Thoracic aorta (tissue), 2 donors: ENCODE data around the gene TMEM52B. TPM values are rescaled to one million over a fixed set of nuclear protein-coding genes. Genes with fewer than 3 reads are reported as not detected.
"Not testable (repeated sequence)": the region's sequence is repeated elsewhere in the genome, so short reads cannot be mapped to it uniquely, and the experiment has no call there.

Experiments
- ATAC-seq: fragments of 150-250 bp; one replicate; pipeline ENCODE4 v1.8.0; 2017; ENCODE audit warnings: low read depth; ENCODE audit not compliant: insufficient number of reproducible peaks, low FRiP score
- DNase-seq: peaks from one replicate; pipeline ENCODE4 v3.0.0-alpha.2; 2020; ENCODE audit warnings: low spot score
- H3K27ac ChIP-seq, 2 donors: fragments of 200-600 bp; sonication (generic); 1 replicate in 1 of 2; 2 replicates in 1 of 2; pipeline ENCODE4 v1.5.1; 2016; ENCODE audit warnings: mild to moderate bottlenecking in 2 of 2, moderate library complexity in 2 of 2
- H3K27me3 ChIP-seq: fragments of 200-600 bp; sonication (generic); replicated peaks from 2 replicates; pipeline ENCODE4 v1.6.0; 2016; ENCODE audit warnings: mild to moderate bottlenecking; ENCODE audit not compliant: insufficient read depth
- H3K36me3 ChIP-seq: fragments of 200-600 bp; sonication (generic); one replicate; pipeline ENCODE4 v1.5.1; 2016
- H3K4me1 ChIP-seq, 2 donors: fragments of 200-600 bp; sonication (generic); 1 replicate in 1 of 2; 2 replicates in 1 of 2; pipeline versions ENCODE4 v1.5.1 to v1.6.0; 2016; ENCODE audit warnings: low read depth in 2 of 2, mild to moderate bottlenecking in 1 of 2; ENCODE audit not compliant: control insufficient read depth in 1 of 2
- H3K4me3 ChIP-seq: fragments of 200-600 bp; sonication (generic); 2 replicates; pipeline ENCODE4 v1.5.1; 2016; ENCODE audit warnings: mild to moderate bottlenecking
- H3K9me3 ChIP-seq: fragments of 200-600 bp; sonication (generic); 2 replicates; pipeline ENCODE4 v1.5.1; 2016
- total RNA-seq, 2 donors: library from RNA; depleted of rRNA; stranded (reverse); fragments of >200 nt; gene quantifications; one replicate each; pipeline versions ENCODE4 v1.1.0 to v1.2.3, GENCODE V29; 2016
- TF ChIP-seq, protein P1 (sequence below): fragments of 200-600 bp; sonication (generic); IDR thresholded peaks from one replicate; pipeline ENCODE4 v1.5.1; 2019; ENCODE audit warnings: antibody characterized with exemption

The TMEM52B gene
- total RNA-seq, 2 donors from 2014 or later: 2.8 TPM; not detected in 1

DNA sequence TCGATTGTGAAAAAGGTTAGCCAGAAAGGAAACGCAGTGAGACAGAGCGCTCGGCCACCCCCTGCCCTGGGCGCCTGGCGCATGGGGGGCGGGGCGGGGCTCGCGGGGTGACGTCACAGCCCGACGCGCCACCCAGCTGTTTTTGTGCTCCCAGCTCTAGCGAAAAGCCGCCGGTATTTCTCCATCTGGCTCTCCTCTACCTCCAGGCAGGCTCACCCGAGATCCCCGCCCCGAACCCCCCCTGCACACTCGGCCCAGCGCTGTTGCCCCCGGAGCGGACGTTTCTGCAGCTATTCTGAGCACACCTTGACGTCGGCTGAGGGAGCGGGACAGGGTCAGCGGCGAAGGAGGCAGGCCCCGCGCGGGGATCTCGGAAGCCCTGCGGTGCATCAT, 33.9 kb downstream of the TMEM52B start, which contains the start of gene GABARAPL1:
Gene GABARAPL1, plus strand, starts transcription at position 139 of the 393 bp plus-strand sequence. Its CDS starts 253 bp downstream, at position 392.
- peak; percentile 85 for ATAC-seq
- DNase-seq: peak; percentile 51
- TF ChIP-seq, protein P1, sequence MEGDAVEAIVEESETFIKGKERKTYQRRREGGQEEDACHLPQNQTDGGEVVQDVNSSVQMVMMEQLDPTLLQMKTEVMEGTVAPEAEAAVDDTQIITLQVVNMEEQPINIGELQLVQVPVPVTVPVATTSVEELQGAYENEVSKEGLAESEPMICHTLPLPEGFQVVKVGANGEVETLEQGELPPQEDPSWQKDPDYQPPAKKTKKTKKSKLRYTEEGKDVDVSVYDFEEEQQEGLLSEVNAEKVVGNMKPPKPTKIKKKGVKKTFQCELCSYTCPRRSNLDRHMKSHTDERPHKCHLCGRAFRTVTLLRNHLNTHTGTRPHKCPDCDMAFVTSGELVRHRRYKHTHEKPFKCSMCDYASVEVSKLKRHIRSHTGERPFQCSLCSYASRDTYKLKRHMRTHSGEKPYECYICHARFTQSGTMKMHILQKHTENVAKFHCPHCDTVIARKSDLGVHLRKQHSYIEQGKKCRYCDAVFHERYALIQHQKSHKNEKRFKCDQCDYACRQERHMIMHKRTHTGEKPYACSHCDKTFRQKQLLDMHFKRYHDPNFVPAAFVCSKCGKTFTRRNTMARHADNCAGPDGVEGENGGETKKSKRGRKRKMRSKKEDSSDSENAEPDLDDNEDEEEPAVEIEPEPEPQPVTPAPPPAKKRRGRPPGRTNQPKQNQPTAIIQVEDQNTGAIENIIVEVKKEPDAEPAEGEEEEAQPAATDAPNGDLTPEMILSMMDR: no peak
- Histone ChIP-seq H3K27ac (peak within 1 kb of the TSS; percentile 99 to 100), H3K36me3 (no peaks in the 10 kb centered on the region), H3K4me1 (peaks cover 17 to 19% of the 10 kb centered on the region in 2 donors), H3K9me3 (no peaks in the 10 kb centered on the region), H3K4me3 (peak within 1 kb of the TSS; percentile 98), H3K27me3 (no peaks in the 10 kb centered on the region)

DNA sequence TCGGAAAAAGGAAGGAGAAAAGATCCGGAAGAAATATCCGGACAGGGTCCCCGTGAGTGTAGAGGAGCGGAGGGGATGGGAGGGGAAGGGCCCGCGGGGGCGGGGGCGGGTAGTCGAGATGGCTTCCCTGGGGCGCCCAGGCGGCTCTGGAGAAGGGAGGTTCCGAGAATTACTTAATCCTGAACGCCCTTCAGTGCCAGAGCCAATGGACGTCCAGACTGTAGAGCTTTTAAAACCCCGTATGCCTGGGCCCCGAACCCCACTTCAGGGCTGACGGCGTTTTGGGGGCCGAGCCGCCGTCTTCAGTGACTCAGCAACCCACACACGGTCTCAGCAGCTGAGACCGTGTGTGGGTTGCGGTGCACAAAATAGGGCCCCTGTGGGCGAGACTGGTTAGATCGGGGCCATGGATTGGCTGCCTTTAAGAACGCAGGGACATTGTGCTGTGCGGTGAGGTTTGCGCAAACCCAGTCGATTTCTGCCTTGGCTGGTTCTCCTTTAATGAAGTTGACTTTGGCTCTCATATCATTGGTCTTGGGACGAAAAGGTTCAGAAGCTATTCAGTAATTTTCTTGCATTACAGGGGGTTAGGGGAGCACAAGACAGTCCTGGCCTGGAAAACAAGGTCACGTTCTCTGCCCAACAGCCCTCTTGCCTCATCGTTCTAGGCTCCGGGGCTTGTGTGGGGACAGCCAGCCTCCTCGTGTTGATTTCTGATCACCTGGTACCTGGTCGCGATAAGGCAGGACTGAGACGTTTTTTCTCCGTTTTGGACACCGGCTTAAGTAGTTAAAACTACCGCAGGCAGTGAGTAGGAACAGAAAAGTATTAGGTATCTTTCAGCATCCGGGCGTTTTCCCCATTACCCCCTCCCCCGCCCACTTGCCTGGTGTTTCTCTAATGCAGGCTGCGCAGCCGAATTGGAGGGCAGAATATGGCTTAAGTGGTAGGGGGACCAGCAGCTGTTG, 34.6 kb downstream of the TMEM52B start:
- DNase-seq: peak; percentile 49
- H3K27ac ChIP-seq: peak overlapping the region; percentile 99 to 100
- peak overlapping the region; percentile 98 for H3K4me3 ChIP-seq
- no peaks in the 10 kb centered on the region for H3K27me3 ChIP-seq
- H3K36me3 ChIP-seq: peaks cover 6% of the 10 kb centered on the region
- TF ChIP-seq, protein P1: no peak
- peak; percentile 30 for ATAC-seq
- no peaks in the 10 kb centered on the region for H3K9me3 ChIP-seq
- H3K4me1 ChIP-seq: peaks cover 17 to 19% of the 10 kb centered on the region in 2 donors

DNA sequence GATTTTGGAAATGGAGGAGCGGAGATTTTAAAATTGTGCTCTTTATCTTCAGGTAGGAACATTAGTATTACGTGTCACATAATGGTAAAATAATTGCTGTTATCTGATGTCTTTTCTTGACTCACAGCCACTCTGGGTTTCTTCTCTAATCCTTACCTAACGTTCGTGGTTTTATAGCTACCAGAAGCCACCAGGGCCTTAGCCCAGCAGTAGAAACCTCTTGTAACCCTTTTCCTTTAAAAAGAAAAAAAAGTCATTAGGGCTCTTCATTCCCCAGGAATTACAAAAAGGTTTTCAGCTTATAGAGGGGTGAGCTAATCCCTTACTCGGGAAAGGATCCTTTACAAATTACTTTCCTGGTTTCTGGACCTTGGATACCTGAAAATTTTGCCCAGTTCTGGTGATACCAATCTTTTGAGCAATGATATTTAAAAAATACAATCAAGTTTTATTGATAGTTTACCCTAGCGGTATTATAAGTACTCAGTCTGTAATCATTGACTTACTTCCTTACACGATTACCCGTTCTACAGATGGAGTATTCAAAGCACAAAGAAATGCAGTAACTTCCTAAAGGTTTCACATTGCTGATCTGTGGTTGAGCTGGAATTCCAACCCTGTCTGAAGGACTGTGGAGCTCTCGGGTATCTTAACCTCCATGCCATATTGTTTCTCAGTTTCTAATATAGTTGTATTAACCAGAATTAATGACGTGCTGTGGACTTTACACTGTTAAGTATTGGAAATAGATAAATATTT, 35.5 kb downstream of the TMEM52B start:
- no peaks in the 10 kb centered on the region for H3K9me3 ChIP-seq
- H3K4me3 ChIP-seq: peak overlapping the region; percentile 98
- no peak for ATAC-seq
- H3K27ac ChIP-seq: peak overlapping the region; percentile 99 to 100
- H3K27me3 ChIP-seq: no peaks in the 10 kb centered on the region
- H3K36me3 ChIP-seq: peaks cover 13% of the 10 kb centered on the region
- H3K4me1 ChIP-seq: peaks cover 18 to 19% of the 10 kb centered on the region in 2 donors
- no peak for DNase-seq
- TF ChIP-seq, protein P1: no peak

DNA sequence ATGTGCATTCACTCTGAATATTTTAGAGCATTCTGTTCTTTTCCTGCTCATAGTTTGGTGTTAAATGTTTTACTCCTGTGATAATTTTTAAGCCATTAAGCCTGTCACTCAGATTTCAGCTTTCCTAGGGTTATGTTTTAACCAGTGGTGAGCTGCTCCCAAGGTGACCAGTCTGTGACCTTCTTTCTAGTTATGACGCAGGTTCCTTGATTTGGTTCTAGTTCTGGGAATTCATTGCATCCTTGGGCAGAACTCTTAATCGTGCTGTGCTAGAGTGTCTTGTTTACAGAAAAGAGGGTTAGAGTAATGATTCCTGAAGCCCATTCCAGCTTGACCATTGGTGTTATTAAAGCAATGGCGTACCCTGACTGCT, 36.0 kb downstream of the TMEM52B start:
- peaks cover 23 to 25% of the 10 kb centered on the region in 2 donors for H3K4me1 ChIP-seq
- TF ChIP-seq, protein P1: no peak
- no peaks in the 10 kb centered on the region for H3K27me3 ChIP-seq
- ATAC-seq (no peak), DNase-seq (no peak)
- no peaks in the 10 kb centered on the region for H3K9me3 ChIP-seq
- H3K36me3 ChIP-seq: peaks cover 14% of the 10 kb centered on the region
- peak overlapping the region; percentile 98 for H3K4me3 ChIP-seq
- peak overlapping the region in 1 of 2 donors; percentile 99 for H3K27ac ChIP-seq

DNA sequence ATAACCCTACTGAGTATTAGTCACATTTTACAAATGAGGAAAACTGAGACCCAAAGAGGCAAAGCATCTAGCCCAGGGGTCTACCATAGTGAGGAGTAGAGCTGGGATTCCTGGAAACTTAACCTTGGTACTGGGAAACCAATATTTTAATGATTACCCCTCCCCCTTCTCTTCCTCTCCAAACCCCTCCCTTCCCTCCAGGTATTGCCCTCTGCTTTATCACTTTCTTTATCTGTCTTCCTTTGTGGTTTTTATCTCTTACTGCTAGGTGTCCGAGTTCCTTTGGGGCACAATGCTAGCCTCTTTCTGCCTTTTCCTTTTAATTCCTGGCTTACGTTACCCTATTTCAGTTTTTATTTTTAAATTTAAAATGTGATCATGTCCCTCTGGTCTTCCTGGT, 36.6 kb downstream of the TMEM52B start:
- no peak for DNase-seq
- H3K27ac ChIP-seq: peak overlapping the region in 1 of 2 donors; percentile 99

DNA sequence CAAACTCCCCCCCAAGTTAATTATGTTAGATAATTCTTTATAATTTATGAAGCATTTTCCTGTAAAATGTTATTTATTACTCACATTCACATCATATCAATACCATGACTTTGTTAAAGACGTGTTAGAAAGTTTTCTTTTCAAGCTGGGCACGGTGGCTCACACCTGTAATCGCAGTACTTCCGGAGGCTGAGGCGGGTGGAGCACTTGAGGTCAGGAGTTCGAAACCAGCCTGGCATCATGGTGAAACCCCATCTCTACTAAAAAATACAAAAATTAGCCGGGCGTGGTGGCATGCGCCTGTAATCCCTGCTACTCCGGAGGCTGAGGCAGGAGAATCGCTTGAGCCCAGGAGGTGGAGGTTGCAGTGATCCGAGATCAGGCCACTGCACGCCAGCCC, 37.1 kb downstream of the TMEM52B start:
- H3K27ac ChIP-seq, DNase-seq, H3K27me3 ChIP-seq, ATAC-seq, H3K9me3 ChIP-seq: not testable (repeated sequence)
- peaks cover 20% of the 10 kb centered on the region for H3K36me3 ChIP-seq
- peaks cover 28 to 35% of the 10 kb centered on the region in 2 donors for H3K4me1 ChIP-seq
- H3K4me3 ChIP-seq: peak overlapping the region; percentile 98

More for the DNA sequence above, 36.6 kb downstream of the TMEM52B start:
- ATAC-seq: no peak
- TF ChIP-seq, protein P1: no peak
- Histone ChIP-seq H3K4me3 (peak overlapping the region; percentile 98), H3K36me3 (peaks cover 15% of the 10 kb centered on the region), H3K9me3 (no peaks in the 10 kb centered on the region), H3K4me1 (peaks cover 27 to 30% of the 10 kb centered on the region in 2 donors), H3K27me3 (no peaks in the 10 kb centered on the region)
